Gastrocnemius medialis (tissue), 4 donors: Measurements from ENCODE around the gene ZFR.

Experiments used
- CTCF ChIP-seq, 5 experiments: fragments of 450-650 bp in 3 of 5; fragments of 200-600 bp in 2 of 5; sonication (generic) in 2 of 5; IDR thresholded peaks in 4 of 5; conservative IDR thresholded peaks in 1 of 5; 1 replicate in 4 of 5; 2 replicates in 1 of 5; pipeline ENCODE4 v1.5.1; 2016 to 2019; ENCODE audit warnings: antibody characterized with exemption in 5 of 5, mild to moderate bottlenecking in 3 of 5, moderate library complexity in 3 of 5
- POLR2A ChIP-seq, 2 donors: fragments of 450-650 bp; IDR thresholded peaks; one replicate each; pipeline ENCODE4 v1.6.1; 2017; ENCODE audit warnings: antibody characterized with exemption in 2 of 2, mild to moderate bottlenecking in 2 of 2, moderate library complexity in 2 of 2

GRCh38 chr5:32357658-32358057 lies 86.9 kb downstream of the ZFR start:
- no peak for TF ChIP-seq CTCF (IDR thresholded peaks at IDR 0.05 in 4 of 5, conservative IDR thresholded peaks at IDR 0.05 in 1 of 5)
- no peak for TF ChIP-seq POLR2A (IDR thresholded peaks at IDR 0.05)
